Suppressor macrophage (primary cell): ENCODE results near the gene SUMF1.
A peak's percentile ranks its signal among the peaks of the same experiment; 100 is the strongest.
"Not testable (repeated sequence)": the region's sequence is repeated elsewhere in the genome, so short reads cannot be mapped to it uniquely, and the experiment has no call there.

Experiments
- DNase-seq, 4 experiments: peaks; one replicate each; pipeline ENCODE4 v3.0.0-alpha.2; 2020 to 2022

SUMF1 gene

GRCh38 chr3:4460334-4460733 is 6.7 kb downstream of the SUMF1 start:
- DNase-seq: no peak

- DNase-seq: no peak
Measured at GRCh38 chr3:4458961-4459360, 8.1 kb downstream of the SUMF1 start.

GRCh38 chr3:4456780-4457179 is 10.3 kb downstream of the SUMF1 start:
- not testable (repeated sequence) for DNase-seq

DNA sequence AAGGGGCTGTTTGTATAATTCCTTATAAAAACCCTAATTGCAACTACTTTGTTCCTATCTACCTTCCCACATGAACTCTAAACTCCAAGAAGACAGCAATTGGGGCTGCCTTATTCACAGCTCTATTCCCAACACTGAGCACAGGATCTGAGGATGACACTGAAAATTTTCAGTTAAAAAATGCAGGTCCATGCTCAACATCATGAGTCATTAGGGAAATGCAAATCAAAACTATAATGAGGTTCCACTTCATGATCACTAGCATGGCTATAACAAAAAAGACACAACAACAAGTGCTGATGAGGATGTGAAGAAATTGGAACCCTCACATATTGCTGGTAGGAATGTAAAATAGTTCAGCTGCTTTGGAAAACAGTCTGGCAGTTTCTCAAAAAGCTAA is 12.9 kb downstream of the SUMF1 start:
- DNase-seq: no peak

DNA sequence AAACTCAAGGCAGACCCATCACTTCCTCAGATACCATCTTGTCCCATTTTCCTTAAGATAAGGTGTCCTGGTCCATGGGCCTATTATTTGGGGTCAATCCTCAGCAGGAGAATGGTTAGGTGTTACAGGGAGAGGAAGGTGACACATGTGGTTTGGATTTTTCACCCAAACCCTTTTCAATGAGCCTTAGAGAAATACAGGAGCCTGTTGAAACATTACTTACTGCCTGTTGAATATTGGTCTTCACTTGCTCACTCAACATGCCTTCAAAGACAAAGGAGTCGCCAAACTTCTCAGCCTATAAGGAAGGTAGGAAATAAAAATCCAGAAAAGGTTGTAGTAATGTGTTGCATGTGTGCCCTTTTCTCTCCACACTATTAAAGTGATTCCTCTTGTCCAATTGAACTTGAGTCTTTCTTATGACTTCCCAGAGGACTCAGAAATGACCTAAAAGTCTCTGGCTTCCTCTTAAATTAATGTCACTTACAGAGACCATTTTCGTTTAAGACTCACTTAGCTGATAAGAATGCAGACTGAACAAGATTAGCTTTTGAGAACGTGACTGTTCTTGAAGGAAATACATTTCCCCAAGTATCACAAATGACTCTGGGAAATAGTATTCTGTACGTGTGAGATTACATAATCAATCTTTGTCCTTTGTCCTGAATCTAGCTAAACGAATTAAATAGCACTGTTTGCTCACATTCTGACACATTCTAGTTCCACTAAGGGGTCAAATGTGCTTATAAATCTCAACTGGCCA is 17.8 kb downstream of the SUMF1 start:
- DNase-seq: no peak

GRCh38 chr3:4448187-4448586 is 18.9 kb downstream of the SUMF1 start:
- DNase-seq: no peak

- DNase-seq: no peak
Measured at GRCh38 chr3:4447295-4447999, 19.6 kb downstream of the SUMF1 start.

GRCh38 chr3:4440951-4441350 is 26.1 kb downstream of the SUMF1 start:
- DNase-seq: no peak

- DNase-seq: no peak
Measured at GRCh38 chr3:4438296-4438695, 28.8 kb downstream of the SUMF1 start.

GRCh38 chr3:4432259-4432658 is 34.8 kb downstream of the SUMF1 start:
- peak in 3 of 4 experiments; percentile 47 to 61 (median 56) for DNase-seq

DNA sequence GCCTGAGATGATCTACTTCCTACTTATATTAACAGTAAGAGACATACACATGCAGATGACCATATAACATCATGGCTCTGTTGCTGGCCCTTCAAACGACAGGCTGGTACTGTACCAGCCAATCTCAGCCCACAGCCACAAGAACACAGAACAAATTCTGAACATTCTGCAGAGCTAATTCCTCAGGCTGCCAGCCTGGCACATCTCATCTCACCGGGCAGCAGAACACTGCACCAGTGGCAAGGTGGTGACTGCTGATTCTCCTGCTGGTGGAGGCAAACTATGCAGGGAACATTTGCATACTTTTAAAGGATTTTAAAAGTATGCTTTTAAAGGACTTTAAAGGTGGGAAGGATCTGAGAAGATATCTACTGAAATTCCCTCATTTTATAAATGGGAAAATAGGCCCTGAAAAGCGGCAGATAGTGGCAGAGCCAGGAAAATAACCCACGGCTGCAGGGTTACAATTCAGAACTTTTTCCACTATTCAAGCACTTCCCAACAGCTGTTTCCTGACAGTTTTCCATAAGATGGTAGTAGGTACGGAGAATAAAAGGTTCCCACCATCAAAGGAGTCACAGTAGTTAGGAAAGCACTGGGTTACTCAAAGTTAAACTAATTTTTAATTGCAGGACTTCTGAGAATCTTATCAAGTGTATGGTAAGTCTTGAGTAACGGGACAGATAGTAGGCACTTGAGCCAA is 37.3 kb downstream of the SUMF1 start:
- peak in 1 of 4 experiments; percentile 10 for DNase-seq

DNA sequence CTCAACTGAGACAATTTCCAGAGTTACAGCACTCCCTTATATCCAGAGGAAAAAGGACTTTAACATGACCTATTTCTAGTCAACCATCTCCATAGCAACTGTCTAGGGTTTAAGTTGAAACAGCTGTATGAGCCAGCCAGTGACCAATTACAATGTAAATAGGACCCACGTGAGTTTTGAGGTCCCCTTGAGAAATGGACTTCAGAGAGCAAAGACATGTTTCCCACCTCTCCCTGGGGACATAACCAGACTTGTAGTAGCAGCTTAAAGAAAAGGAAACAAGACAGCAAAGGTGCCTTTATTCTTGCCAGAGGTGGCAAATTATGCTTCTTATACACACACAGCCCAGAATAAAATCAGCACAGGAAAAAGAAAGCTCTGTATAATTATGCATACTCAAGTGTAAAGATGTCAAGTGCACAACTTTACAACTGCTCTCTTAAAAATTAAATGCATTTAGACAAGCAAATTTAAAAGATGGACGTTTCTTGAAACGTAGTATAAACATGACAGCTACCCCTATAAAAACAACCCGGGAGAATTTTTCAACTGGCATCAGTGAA is 40.2 kb downstream of the SUMF1 start:
- DNase-seq: peak; percentile 70 to 96 (median 80)

- DNase-seq: no peak
Measured at GRCh38 chr3:4426261-4426781, 40.7 kb downstream of the SUMF1 start.

- peak; percentile 64 to 83 (median 69) for DNase-seq
Measured at GRCh38 chr3:4425707-4426106, 41.4 kb downstream of the SUMF1 start.

DNA sequence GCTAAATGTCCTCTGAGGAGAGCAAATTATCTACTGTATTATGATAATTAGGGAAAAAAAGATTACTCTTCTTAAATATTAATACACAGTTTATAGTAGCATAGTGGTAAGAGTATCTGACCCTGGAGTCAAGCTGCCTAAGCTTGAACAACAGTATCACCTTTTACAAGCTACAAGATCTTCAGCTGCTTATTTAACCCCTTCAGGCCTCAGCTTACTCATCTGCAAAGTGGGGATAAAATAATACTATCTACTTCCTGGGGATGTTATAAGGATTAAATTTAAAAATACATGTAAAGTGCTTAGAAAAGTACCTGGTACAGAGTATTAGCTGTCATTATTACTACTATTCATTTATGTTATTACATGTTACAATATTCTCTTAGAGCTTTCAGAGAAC is 42.0 kb downstream of the SUMF1 start:
- no peak for DNase-seq

- peak; percentile 81 to 97 (median 90) for DNase-seq
Measured at GRCh38 chr3:4421121-4421520, 45.9 kb downstream of the SUMF1 start.

- DNase-seq: no peak
Measured at GRCh38 chr3:4419920-4420319, 47.1 kb downstream of the SUMF1 start.

DNA sequence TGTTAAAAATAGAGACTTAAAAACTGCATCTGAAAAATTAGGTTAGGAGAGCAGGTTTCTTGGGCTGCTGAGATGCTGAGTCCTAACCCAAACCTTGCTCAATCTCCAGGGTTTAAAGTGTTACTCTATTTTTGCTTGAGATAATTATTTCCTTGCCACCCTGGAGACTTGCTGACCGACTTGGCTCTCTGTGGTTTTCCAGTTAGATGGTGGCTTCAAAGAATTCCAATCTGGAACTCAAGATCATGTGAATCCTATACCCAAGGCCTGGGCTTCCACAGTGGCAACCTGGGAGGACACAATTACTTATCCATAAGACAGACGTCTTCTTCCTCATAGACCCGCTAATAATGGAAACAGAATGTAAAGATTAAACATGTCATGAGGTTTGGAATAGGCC is 47.7 kb downstream of the SUMF1 start:
- DNase-seq: no peak

GRCh38 chr3:4418156-4418555 is 48.9 kb downstream of the SUMF1 start:
- no peak for DNase-seq

- DNase-seq: no peak
Measured at GRCh38 chr3:4417449-4417848, 49.6 kb downstream of the SUMF1 start.

GRCh38 chr3:4416961-4417360 is 50.1 kb downstream of the SUMF1 start:
- DNase-seq: peak in 3 of 4 experiments; percentile 47 to 59 (median 58)

GRCh38 chr3:4416427-4416945 is 50.6 kb downstream of the SUMF1 start:
- DNase-seq: no peak

GRCh38 chr3:4413467-4413866 is 53.6 kb downstream of the SUMF1 start:
- no peak for DNase-seq
